ENCODE results near the gene SPAG16.
"Not testable (repeated sequence)": the region's sequence is repeated elsewhere in the genome, so short reads cannot be mapped to it uniquely, and the experiment has no call there.

The SPAG16 gene

DNA sequence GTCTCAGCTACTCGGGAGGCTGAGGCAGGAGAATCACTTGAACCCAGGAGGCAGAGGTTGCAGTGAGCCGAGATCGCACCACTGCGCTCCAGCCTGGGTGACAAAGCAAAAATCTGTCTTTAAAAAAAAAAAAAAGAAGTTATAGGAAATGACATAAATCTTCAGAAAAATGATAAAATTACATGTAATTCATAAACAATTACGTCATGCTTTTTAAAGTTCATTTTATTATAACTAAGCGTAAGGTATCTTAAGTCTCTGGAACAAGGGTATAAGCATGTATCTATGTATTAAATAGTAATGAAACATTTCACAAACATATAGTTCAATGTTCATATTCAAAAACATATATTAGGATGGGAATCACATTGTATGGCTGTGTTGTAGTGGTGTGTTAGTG is 425.9 kb downstream of the SPAG16 start:
- H3K4me3 ChIP-seq (ENCODE audit: low read depth, low read length): no peak overlapping the region
- TF ChIP-seq, protein P1, sequence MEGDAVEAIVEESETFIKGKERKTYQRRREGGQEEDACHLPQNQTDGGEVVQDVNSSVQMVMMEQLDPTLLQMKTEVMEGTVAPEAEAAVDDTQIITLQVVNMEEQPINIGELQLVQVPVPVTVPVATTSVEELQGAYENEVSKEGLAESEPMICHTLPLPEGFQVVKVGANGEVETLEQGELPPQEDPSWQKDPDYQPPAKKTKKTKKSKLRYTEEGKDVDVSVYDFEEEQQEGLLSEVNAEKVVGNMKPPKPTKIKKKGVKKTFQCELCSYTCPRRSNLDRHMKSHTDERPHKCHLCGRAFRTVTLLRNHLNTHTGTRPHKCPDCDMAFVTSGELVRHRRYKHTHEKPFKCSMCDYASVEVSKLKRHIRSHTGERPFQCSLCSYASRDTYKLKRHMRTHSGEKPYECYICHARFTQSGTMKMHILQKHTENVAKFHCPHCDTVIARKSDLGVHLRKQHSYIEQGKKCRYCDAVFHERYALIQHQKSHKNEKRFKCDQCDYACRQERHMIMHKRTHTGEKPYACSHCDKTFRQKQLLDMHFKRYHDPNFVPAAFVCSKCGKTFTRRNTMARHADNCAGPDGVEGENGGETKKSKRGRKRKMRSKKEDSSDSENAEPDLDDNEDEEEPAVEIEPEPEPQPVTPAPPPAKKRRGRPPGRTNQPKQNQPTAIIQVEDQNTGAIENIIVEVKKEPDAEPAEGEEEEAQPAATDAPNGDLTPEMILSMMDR (IDR thresholded peaks at IDR 0.05; ENCODE audit: borderline replicate concordance, insufficient read depth, low read depth, low read length): no peak

DNA sequence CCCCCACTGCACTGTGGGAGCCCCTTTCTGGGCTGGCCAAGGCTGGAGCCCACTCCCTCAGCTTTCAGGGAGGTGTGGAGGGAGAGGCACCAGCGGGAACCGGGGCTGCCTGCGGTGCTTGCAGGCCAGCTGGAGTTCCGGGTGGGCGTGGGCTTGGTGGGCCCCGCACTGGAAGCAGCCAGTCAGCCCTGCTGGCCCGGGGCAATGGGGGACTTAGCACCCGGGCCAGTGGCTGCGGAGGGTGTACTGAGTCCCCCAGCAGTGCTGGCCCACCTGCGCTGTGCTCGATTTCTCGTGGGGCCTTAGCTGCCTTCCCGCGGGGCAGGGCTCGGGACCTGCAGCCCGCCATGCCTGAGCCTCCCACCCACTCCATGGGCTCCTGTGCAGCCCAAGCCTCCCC is 434.1 kb downstream of the SPAG16 start:
- not testable (repeated sequence) for H3K4me3 ChIP-seq (ENCODE audit: low read depth, low read length)

DNA sequence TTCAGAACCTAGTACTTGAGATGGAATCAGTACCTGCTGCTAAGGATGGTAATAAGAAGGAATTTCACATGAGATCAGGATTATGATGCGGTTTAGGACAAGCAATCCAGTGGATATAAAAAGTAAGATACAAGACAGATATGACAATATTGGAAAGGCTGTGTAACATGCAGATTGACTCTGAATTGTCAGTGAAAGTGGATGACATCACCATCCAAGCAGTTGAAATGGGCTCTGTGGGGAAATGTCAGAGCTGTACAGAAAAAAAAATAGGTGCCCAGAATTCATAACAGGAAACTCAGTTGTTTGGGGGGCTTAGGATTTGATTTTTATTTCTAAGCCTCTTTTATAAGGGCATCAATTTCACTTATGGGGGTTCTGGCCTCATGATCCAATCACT is 438.3 kb downstream of the SPAG16 start:
- TF ChIP-seq, protein P1 (IDR thresholded peaks at IDR 0.05; ENCODE audit: borderline replicate concordance, insufficient read depth, low read depth, low read length): no peak
- no peak overlapping the region for H3K4me3 ChIP-seq (ENCODE audit: low read depth, low read length)

DNA sequence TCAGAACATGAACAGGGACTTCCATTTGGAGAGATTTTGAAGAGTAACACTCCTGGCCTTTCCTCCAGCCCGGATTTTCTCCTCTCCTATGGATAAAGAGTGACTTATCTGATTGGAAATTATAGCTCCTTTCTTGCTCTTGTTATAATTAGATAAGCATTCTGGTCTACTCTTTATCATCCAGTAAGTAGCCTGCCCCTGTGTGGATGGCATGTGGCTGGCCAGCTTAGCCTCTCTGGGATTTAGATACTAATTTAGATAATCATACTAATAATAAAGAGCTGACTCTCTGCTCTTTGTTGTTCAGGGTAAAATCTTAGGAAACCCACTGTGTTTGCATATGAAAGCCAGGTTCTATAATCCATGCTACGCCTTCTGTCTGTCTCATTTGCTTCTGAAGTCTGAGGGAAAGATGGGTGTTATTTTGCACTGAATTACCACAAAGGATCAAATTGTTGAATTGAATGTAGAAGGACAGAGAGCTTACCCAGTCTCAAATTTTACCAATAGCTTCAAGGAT is 438.8 kb downstream of the SPAG16 start:
- H3K4me3 ChIP-seq (ENCODE audit: low read depth, low read length): no peak overlapping the region
- TF ChIP-seq, protein P1 (IDR thresholded peaks at IDR 0.05; ENCODE audit: borderline replicate concordance, insufficient read depth, low read depth, low read length): no peak

DNA sequence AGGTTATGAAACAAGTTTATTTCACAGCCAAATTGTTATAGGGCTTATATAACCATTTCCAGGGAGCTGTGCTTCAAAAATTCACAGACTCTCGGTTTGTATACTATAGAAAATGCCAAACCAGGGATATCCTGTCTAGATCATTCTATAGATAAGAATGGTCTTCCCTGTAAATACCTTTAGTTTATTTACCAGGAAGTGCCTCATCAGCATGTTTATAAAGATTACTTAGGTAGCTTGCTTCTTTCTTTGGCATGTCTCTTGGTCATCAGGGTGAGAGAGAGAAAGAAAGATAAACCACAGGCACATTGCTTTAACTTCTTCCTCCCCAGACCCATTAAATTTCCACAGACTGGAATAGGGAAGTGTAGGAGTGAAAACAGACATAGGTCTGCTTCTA is 439.4 kb downstream of the SPAG16 start:
- TF ChIP-seq, protein P1 (IDR thresholded peaks at IDR 0.05; ENCODE audit: borderline replicate concordance, insufficient read depth, low read depth, low read length): no peak
- no peak overlapping the region for H3K4me3 ChIP-seq (ENCODE audit: low read depth, low read length)

DNA sequence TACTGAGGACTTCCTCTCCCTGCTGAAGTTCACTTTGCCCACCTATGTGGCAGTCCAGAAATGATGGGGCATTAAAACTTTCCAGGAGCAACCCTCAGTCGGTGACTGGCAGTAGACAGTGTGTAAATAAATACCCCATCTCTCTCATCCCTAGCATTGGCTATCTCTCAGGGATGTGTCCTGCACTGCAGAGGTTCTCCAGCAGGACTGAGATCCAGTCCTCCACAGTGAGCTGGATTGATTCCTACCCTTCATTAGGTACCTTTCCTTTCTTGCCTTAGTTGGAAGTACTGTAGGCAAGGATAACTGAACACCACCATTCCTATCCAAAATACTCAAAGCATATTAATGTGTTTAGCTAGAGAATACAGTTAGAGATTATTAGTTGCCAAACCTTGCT is 441.8 kb downstream of the SPAG16 start:
- TF ChIP-seq, protein P1 (IDR thresholded peaks at IDR 0.05; ENCODE audit: borderline replicate concordance, insufficient read depth, low read depth, low read length): no peak
- no peak overlapping the region for H3K4me3 ChIP-seq (ENCODE audit: low read depth, low read length)

DNA sequence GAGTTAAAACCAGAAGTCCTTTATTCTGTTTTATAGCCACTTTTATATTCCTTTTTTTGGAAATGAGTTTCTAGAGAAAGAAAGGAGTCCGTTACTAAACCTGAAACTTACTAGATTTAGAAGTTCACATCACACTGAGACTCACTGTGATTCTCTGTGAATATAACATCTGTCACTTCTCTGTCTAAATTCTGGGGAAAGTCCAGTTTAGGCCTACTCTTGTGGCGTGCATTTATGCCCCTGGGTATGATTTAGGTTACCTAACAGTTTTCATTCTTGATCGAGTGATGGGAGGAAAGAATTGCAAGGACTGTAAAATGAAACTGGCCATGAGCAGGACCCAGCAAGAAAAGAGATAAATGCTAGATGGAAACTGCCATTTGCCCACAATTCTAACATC is 449.6 kb downstream of the SPAG16 start:
- TF ChIP-seq, protein P1 (IDR thresholded peaks at IDR 0.05; ENCODE audit: borderline replicate concordance, insufficient read depth, low read depth, low read length): no peak
- H3K4me3 ChIP-seq (ENCODE audit: low read depth, low read length): no peak overlapping the region

DNA sequence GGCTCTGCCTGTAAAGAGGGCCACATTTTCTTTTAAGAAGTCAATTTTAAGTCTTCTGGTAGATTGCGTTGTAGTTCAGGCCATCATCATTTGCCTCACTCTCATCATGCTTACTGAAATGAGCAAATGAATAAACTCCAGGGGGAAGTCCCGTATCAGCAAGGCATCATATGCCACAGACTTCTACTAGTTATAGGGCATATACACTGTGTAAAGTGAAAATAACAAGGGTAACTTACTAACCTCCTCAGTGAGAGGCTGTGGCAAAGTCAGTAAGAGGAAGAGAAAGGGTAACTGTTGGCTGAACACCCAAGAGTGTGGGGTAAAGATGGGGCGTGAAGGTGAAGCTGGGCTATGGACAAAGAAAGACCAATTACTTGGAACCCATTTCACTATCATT is 456.2 kb downstream of the SPAG16 start:
- TF ChIP-seq, protein P1 (IDR thresholded peaks at IDR 0.05; ENCODE audit: borderline replicate concordance, insufficient read depth, low read depth, low read length): no peak
- H3K4me3 ChIP-seq (ENCODE audit: low read depth, low read length): no peak overlapping the region
